ENCODE measurements around the gene KCNJ6. TPM values are rescaled to one million over a fixed set of nuclear protein-coding genes. Genes with fewer than 3 reads are reported as not detected.

Gene KCNJ6
- total and polyA plus RNA-seq, 9 of the 15 experiments (the other 6 are each of a cell fraction or from before 2014, with no cell fraction given), result 0.06 to 0.21 (median 0.13) TPM; not detected in 1

DNA sequence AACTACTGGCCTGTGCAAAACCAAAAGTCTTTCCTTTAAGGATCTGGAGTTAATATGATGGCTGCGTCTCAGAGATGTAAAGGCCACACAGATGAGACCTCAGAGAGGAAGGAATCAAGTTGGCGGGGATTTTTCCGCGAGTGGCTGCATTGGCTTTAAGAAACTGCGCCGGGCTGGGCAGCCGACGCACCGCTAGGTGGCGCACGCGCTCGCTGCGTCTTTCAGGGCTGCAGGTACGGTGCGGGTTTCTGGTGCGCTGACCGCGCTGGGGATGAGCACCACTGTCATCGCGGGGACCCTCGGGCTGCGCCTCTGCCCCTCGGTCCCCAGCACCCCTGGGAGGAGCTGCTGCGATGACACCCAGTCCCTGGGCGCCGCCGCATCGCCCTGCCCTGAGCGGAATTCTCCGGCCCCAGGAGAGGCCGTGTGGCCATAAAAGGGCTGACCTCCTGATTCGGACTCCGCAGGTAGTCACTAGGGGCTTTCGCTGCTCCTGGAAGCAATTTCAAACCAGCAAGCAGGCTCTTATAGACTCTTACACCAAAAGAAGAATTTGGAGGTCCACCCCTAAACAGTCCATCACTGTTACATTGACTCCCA is 241.0 kb downstream of the KCNJ6 start (continued):
- TF ChIP-seq, protein P1, sequence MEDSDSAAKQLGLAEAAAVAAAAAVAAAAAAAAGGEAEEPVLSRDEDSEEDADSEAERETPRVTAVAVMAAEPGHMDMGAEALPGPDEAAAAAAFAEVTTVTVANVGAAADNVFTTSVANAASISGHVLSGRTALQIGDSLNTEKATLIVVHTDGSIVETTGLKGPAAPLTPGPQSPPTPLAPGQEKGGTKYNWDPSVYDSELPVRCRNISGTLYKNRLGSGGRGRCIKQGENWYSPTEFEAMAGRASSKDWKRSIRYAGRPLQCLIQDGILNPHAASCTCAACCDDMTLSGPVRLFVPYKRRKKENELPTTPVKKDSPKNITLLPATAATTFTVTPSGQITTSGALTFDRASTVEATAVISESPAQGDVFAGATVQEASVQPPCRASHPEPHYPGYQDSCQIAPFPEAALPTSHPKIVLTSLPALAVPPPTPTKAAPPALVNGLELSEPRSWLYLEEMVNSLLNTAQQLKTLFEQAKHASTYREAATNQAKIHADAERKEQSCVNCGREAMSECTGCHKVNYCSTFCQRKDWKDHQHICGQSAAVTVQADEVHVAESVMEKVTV (CRISPR knock-in tag; IDR thresholded peaks at IDR 0.05), result peak; percentile 45; the same call in 1 of the 2 replicates
- no peak for TF ChIP-seq ZNF561 (CRISPR knock-in tag; conservative IDR thresholded peaks at IDR 0.05)
- TF ChIP-seq SMAD4 (CRISPR knock-in tag; conservative IDR thresholded peaks at IDR 0.05), result 0 out of 2 replicates have a peak, but pooled peaks have one; percentile 32
- TF ChIP-seq, protein P2, sequence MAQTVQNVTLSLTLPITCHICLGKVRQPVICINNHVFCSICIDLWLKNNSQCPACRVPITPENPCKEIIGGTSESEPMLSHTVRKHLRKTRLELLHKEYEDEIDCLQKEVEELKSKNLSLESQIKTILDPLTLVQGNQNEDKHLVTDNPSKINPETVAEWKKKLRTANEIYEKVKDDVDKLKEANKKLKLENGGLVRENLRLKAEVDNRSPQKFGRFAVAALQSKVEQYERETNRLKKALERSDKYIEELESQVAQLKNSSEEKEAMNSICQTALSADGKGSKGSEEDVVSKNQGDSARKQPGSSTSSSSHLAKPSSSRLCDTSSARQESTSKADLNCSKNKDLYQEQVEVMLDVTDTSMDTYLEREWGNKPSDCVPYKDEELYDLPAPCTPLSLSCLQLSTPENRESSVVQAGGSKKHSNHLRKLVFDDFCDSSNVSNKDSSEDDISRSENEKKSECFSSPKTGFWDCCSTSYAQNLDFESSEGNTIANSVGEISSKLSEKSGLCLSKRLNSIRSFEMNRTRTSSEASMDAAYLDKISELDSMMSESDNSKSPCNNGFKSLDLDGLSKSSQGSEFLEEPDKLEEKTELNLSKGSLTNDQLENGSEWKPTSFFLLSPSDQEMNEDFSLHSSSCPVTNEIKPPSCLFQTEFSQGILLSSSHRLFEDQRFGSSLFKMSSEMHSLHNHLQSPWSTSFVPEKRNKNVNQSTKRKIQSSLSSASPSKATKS (CRISPR knock-in tag; IDR thresholded peaks at IDR 0.05), result no peak
- peak; percentile 58 to 80 for TF ChIP-seq RAD21 (CRISPR knock-in tag; conservative IDR thresholded peaks at IDR 0.05 in 1 of 2, IDR thresholded peaks at IDR 0.05 in 1 of 2)
- no peak for TF ChIP-seq HNRNPUL1 (IDR thresholded peaks at IDR 0.05; ENCODE audit: low read length)
- TF ChIP-seq, protein P3, sequence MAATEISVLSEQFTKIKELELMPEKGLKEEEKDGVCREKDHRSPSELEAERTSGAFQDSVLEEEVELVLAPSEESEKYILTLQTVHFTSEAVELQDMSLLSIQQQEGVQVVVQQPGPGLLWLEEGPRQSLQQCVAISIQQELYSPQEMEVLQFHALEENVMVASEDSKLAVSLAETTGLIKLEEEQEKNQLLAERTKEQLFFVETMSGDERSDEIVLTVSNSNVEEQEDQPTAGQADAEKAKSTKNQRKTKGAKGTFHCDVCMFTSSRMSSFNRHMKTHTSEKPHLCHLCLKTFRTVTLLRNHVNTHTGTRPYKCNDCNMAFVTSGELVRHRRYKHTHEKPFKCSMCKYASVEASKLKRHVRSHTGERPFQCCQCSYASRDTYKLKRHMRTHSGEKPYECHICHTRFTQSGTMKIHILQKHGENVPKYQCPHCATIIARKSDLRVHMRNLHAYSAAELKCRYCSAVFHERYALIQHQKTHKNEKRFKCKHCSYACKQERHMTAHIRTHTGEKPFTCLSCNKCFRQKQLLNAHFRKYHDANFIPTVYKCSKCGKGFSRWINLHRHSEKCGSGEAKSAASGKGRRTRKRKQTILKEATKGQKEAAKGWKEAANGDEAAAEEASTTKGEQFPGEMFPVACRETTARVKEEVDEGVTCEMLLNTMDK (IDR thresholded peaks at IDR 0.05; ENCODE audit: borderline replicate concordance, insufficient read depth, low read depth, low read length, poor library complexity, severe bottlenecking), result peak; percentile 76
- peak; percentile 72 for TF ChIP-seq SMC3 (conservative IDR thresholded peaks at IDR 0.05; ENCODE audit: insufficient read depth, low read depth, low read length)
- TF ChIP-seq DACH1 (IDR thresholded peaks at IDR 0.05; ENCODE audit: partially characterized antibody), result no peak
- TF ChIP-seq, protein P4, sequence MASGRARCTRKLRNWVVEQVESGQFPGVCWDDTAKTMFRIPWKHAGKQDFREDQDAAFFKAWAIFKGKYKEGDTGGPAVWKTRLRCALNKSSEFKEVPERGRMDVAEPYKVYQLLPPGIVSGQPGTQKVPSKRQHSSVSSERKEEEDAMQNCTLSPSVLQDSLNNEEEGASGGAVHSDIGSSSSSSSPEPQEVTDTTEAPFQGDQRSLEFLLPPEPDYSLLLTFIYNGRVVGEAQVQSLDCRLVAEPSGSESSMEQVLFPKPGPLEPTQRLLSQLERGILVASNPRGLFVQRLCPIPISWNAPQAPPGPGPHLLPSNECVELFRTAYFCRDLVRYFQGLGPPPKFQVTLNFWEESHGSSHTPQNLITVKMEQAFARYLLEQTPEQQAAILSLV (tag; IDR thresholded peaks at IDR 0.05), result no peak
- no peak for TF ChIP-seq BHLHE40 (IDR thresholded peaks at IDR 0.05; ENCODE audit: low read length)
- TF ChIP-seq, protein P5, sequence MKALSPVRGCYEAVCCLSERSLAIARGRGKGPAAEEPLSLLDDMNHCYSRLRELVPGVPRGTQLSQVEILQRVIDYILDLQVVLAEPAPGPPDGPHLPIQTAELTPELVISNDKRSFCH (CRISPR knock-in tag; IDR thresholded peaks at IDR 0.05), result no peak
- TF ChIP-seq, protein P5 (tag; IDR thresholded peaks at IDR 0.05), result 0 out of 2 replicates have a peak, but pooled peaks have one; percentile 29
- TF ChIP-seq ZNF830 (CRISPR knock-in tag; IDR thresholded peaks at IDR 0.05), result no peak
- TF ChIP-seq GABPB1 (CRISPR knock-in tag; IDR thresholded peaks at IDR 0.05), result no peak
- TF ChIP-seq, protein P6, sequence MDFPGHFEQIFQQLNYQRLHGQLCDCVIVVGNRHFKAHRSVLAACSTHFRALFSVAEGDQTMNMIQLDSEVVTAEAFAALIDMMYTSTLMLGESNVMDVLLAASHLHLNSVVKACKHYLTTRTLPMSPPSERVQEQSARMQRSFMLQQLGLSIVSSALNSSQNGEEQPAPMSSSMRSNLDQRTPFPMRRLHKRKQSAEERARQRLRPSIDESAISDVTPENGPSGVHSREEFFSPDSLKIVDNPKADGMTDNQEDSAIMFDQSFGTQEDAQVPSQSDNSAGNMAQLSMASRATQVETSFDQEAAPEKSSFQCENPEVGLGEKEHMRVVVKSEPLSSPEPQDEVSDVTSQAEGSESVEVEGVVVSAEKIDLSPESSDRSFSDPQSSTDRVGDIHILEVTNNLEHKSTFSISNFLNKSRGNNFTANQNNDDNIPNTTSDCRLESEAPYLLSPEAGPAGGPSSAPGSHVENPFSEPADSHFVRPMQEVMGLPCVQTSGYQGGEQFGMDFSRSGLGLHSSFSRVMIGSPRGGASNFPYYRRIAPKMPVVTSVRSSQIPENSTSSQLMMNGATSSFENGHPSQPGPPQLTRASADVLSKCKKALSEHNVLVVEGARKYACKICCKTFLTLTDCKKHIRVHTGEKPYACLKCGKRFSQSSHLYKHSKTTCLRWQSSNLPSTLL (IDR thresholded peaks at IDR 0.05), result no peak
- TF ChIP-seq ADNP (tag; IDR thresholded peaks at IDR 0.05), result no peak

All from K562 (cell line).